Tibial artery (tissue), 4 donors: ENCODE results near the gene LAMA2.

Source experiments
- DNase-seq, 2 donors: peaks; one replicate each; pipeline ENCODE4 v3.0.0-alpha.2; 2019
- H3K27ac ChIP-seq, 2 donors: fragments of 200-600 bp; sonication (generic) in 1 of 2; 1 replicate in 1 of 2; 2 replicates in 1 of 2; pipeline ENCODE4 v1.5.1; 2018 to 2019; ENCODE audit warnings: mild to moderate bottlenecking in 1 of 2
- H3K27me3 ChIP-seq, 2 donors: fragments of 200-600 bp; sonication (generic) in 1 of 2; one replicate each; pipeline versions ENCODE4 v1.5.1 to v1.6.0; 2016 to 2019
- H3K36me3 ChIP-seq, 3 donors: fragments of 200-600 bp; sonication (generic) in 2 of 3; one replicate each; pipeline ENCODE4 v1.5.1; 2016 to 2019; ENCODE audit warnings: mild to moderate bottlenecking in 2 of 3
- H3K4me1 ChIP-seq, 4 donors: fragments of 200-600 bp; sonication (generic) in 2 of 4; 1 replicate in 3 of 4; 2 replicates in 1 of 4; pipeline ENCODE4 v1.5.1; 2016 to 2019
- H3K4me3 ChIP-seq, 2 donors: fragments of 200-600 bp; sonication (generic) in 1 of 2; 1 replicate in 1 of 2; 2 replicates in 1 of 2; pipeline ENCODE4 v1.5.1; 2018 to 2019; ENCODE audit warnings: mild to moderate bottlenecking in 2 of 2
- H3K9me3 ChIP-seq, 3 donors: fragments of 200-600 bp; sonication (generic) in 1 of 3; one replicate each; pipeline ENCODE4 v1.5.1; 2016 to 2019
- intact Hi-C: fragments of 100-400 bp; cut with DNase I; formaldehyde crosslinking; loops from one replicate; pipeline ENCODE4 v1.15.0; 2023; ENCODE audit warnings: low total_unique reads
- TF ChIP-seq, protein P1 (sequence below), 2 experiments: fragments of 200-600 bp in 1 of 2; fragments of 450-650 bp in 1 of 2; IDR thresholded peaks; one replicate each; pipeline ENCODE4 v1.5.1; 2017 to 2019; ENCODE audit warnings: antibody characterized with exemption in 2 of 2, mild to moderate bottlenecking in 1 of 2, moderate library complexity in 1 of 2

LAMA2 gene

GRCh38 chr6:129184324-129184723 lies 301.4 kb downstream of the LAMA2 start:
- Histone ChIP-seq H3K4me3 (no peak overlapping the region), H3K9me3 (no peaks in the 10 kb centered on the region), H3K36me3 (no peaks in the 10 kb centered on the region), H3K27me3 (no peaks in the 10 kb centered on the region), H3K27ac (no peak overlapping the region), H3K4me1 (no peaks in the 10 kb centered on the region)
- TF ChIP-seq, protein P1, sequence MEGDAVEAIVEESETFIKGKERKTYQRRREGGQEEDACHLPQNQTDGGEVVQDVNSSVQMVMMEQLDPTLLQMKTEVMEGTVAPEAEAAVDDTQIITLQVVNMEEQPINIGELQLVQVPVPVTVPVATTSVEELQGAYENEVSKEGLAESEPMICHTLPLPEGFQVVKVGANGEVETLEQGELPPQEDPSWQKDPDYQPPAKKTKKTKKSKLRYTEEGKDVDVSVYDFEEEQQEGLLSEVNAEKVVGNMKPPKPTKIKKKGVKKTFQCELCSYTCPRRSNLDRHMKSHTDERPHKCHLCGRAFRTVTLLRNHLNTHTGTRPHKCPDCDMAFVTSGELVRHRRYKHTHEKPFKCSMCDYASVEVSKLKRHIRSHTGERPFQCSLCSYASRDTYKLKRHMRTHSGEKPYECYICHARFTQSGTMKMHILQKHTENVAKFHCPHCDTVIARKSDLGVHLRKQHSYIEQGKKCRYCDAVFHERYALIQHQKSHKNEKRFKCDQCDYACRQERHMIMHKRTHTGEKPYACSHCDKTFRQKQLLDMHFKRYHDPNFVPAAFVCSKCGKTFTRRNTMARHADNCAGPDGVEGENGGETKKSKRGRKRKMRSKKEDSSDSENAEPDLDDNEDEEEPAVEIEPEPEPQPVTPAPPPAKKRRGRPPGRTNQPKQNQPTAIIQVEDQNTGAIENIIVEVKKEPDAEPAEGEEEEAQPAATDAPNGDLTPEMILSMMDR (IDR thresholded peaks at IDR 0.05) = no peak
- intact Hi-C loops = no loop called here
- no peak for DNase-seq

GRCh38 chr6:129184808-129185366 lies 301.9 kb downstream of the LAMA2 start:
- Histone ChIP-seq H3K9me3 (no peaks in the 10 kb centered on the region), H3K4me1 (no peaks in the 10 kb centered on the region), H3K27ac (no peak overlapping the region), H3K4me3 (no peak overlapping the region), H3K36me3 (no peaks in the 10 kb centered on the region), H3K27me3 (no peaks in the 10 kb centered on the region)
- intact Hi-C loops = no loop called here
- no peak for DNase-seq
- TF ChIP-seq, protein P1 (IDR thresholded peaks at IDR 0.05) = no peak

DNA sequence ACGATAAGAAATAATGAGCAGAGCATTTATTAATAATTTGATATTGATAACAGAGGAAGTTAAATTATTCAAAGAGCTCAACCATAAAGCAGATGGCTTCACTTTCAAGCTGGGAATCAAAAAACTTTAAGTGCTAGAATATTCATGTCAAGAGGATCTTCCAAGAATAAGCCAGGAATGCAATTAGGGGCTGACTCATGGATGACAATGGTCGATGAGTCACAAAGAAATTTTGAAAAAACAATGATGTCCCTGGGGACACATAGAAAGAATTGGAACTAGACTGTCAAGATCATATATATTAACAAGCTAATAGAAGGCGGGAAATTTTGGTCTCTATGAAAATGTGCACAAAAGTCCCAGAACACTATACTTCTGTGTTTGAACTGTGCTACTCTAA lies 304.1 kb downstream of the LAMA2 start:
- intact Hi-C loops = no loop called here
- Histone ChIP-seq H3K4me1 (no peaks in the 10 kb centered on the region), H3K27ac (no peak overlapping the region), H3K27me3 (no peaks in the 10 kb centered on the region), H3K9me3 (no peaks in the 10 kb centered on the region), H3K36me3 (no peaks in the 10 kb centered on the region), H3K4me3 (no peak overlapping the region)
- TF ChIP-seq, protein P1 (IDR thresholded peaks at IDR 0.05) = no peak
- no peak for DNase-seq

DNA sequence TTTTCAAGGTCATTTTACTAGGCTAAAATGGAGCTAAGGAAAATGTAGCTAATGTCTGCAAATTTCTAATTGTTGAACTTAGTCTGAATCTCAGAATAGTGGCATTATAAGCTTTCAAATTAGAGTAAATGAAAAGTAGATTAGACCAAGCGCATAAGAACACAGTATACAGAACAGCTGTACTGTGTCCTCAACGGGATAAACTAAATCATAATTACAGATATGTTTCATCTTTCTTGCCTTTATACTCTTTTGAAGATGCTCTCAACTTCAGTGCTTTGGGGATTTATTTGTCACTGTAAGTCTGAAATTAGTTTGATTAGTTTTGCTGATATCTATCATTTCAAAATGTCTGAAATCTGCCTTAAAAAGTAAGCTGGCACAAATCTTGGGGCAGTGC lies 305.4 kb downstream of the LAMA2 start:
- Histone ChIP-seq H3K27ac (no peak overlapping the region), H3K4me1 (no peaks in the 10 kb centered on the region), H3K4me3 (no peak overlapping the region), H3K27me3 (no peaks in the 10 kb centered on the region), H3K9me3 (no peaks in the 10 kb centered on the region), H3K36me3 (peaks cover 0 to 4% (median 0%) of the 10 kb centered on the region in 3 donors)
- no peak for DNase-seq
- TF ChIP-seq, protein P1 (IDR thresholded peaks at IDR 0.05) = no peak
- intact Hi-C loops = no loop called here

DNA sequence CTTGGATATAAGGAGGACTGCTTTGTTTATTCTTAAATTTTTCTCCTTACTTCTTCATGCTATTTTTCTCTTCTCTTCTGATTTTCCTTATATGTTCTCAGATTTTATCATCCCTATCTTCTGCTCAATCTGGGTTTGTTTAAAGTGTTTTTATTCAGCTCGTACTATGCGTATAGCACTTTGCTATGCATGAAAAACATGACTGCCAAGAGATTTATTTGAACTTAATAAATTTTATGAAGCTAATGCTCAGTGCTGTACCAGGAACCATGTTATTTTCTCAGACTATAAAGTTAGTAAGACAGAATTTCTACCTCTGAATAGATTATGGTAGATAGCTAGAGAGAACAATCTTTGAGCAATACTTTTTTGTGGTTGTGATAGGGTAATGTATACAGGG lies 305.9 kb downstream of the LAMA2 start:
- H3K27ac ChIP-seq = no peak overlapping the region
- no peaks in the 10 kb centered on the region for H3K9me3 ChIP-seq
- intact Hi-C loops = no loop called here
- DNase-seq = no peak
- peaks cover 0 to 4% (median 0%) of the 10 kb centered on the region in 3 donors for H3K36me3 ChIP-seq
- no peaks in the 10 kb centered on the region for H3K27me3 ChIP-seq
- no peaks in the 10 kb centered on the region for H3K4me1 ChIP-seq
- no peak overlapping the region for H3K4me3 ChIP-seq
- TF ChIP-seq, protein P1 (IDR thresholded peaks at IDR 0.05) = no peak

GRCh38 chr6:129189266-129189665 lies 306.3 kb downstream of the LAMA2 start:
- no peaks in the 10 kb centered on the region for H3K9me3 ChIP-seq
- H3K27me3 ChIP-seq = no peaks in the 10 kb centered on the region
- intact Hi-C loops = no loop called here
- H3K4me1 ChIP-seq = no peaks in the 10 kb centered on the region
- no peak for DNase-seq
- no peak overlapping the region for H3K4me3 ChIP-seq
- H3K27ac ChIP-seq = no peak overlapping the region
- TF ChIP-seq, protein P1 (IDR thresholded peaks at IDR 0.05) = no peak
- H3K36me3 ChIP-seq = peaks cover 0 to 4% (median 0%) of the 10 kb centered on the region in 3 donors
